NB4 (cell line): Measurements from ENCODE around the gene PUSL1.

ENCODE experiments used
- MYC ChIP-seq: IDR thresholded peaks from 2 replicates; pipeline ENCODE4 v1.6.1; 2011; ENCODE audit warnings: low read depth, low read length
- POLR2A ChIP-seq: IDR thresholded peaks from 2 replicates; pipeline ENCODE4 v1.6.1; 2011; ENCODE audit warnings: mild to moderate bottlenecking; ENCODE audit not compliant: insufficient read length; ENCODE audit errors: extremely low read depth
- TF ChIP-seq, protein P1 (sequence below): IDR thresholded peaks from one replicate; pipeline ENCODE4 v1.5.1; 2012; ENCODE audit warnings: low read depth, low read length
- TF ChIP-seq, protein P2 (sequence below): IDR thresholded peaks from 2 replicates; pipeline ENCODE4 v1.6.1; 2011; ENCODE audit warnings: low read depth, low read length

DNA sequence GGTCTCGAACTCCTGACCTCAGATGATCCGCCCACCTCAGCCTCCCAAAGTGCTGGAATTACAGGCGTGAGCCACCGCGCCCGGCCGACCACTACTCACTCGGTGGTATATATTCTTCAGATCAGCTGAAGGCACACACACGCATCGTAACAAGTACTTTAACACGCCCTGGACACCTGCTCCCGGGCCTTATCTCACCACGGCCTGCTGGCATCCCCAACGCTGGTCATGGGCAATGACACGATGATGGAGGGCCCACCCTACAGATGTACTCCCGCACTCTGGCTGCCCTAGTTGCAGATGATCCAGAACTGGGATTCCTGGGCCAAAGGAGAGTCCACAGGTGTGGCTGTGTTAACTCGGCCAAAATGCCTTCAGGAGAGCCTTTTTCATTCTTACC, 46.3 kb upstream of the PUSL1 start:
- TF ChIP-seq, protein P1, sequence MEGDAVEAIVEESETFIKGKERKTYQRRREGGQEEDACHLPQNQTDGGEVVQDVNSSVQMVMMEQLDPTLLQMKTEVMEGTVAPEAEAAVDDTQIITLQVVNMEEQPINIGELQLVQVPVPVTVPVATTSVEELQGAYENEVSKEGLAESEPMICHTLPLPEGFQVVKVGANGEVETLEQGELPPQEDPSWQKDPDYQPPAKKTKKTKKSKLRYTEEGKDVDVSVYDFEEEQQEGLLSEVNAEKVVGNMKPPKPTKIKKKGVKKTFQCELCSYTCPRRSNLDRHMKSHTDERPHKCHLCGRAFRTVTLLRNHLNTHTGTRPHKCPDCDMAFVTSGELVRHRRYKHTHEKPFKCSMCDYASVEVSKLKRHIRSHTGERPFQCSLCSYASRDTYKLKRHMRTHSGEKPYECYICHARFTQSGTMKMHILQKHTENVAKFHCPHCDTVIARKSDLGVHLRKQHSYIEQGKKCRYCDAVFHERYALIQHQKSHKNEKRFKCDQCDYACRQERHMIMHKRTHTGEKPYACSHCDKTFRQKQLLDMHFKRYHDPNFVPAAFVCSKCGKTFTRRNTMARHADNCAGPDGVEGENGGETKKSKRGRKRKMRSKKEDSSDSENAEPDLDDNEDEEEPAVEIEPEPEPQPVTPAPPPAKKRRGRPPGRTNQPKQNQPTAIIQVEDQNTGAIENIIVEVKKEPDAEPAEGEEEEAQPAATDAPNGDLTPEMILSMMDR, result no peak
- no peak for TF ChIP-seq POLR2A
- TF ChIP-seq, protein P2, sequence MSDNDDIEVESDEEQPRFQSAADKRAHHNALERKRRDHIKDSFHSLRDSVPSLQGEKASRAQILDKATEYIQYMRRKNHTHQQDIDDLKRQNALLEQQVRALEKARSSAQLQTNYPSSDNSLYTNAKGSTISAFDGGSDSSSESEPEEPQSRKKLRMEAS, result no peak
- TF ChIP-seq MYC, result no peak
